GM10266 (cell line): Measurements from ENCODE around the gene FIGNL2.
"Not testable (repeated sequence)": the region's sequence is repeated elsewhere in the genome, so short reads cannot be mapped to it uniquely, and the experiment has no call there.

Source experiments
- DNase-seq: peaks from one replicate; pipeline ENCODE4 v3.0.0; 2012; ENCODE audit errors: extremely low spot score
- CTCF ChIP-seq: IDR thresholded peaks from 2 replicates; pipeline ENCODE4 v1.5.1; 2012; ENCODE audit warnings: mild to moderate bottlenecking, low read depth; ENCODE audit not compliant: control insufficient read depth, insufficient read depth; ENCODE audit errors: missing control alignments

Gene FIGNL2

GRCh38 chr12:51838036-51838435 lies 10.5 kb downstream of the FIGNL2 start:
- TF ChIP-seq CTCF: no peak
- no peak for DNase-seq

- no peak for TF ChIP-seq CTCF
- DNase-seq: no peak
These were observed 11.2 kb downstream of the FIGNL2 start for GRCh38 chr12:51837286-51837685.

GRCh38 chr12:51836827-51837173 lies 11.7 kb downstream of the FIGNL2 start:
- no peak for TF ChIP-seq CTCF
- DNase-seq: no peak

- no peak for TF ChIP-seq CTCF
- no peak for DNase-seq
These were observed 12.3 kb downstream of the FIGNL2 start for GRCh38 chr12:51836041-51836826.

- no peak for DNase-seq
- TF ChIP-seq CTCF: no peak
These were observed 14.1 kb downstream of the FIGNL2 start for GRCh38 chr12:51834411-51834810.

- DNase-seq: no peak
- no peak for TF ChIP-seq CTCF
These were observed 14.9 kb downstream of the FIGNL2 start for GRCh38 chr12:51833448-51834227.

- no peak for TF ChIP-seq CTCF
- DNase-seq: no peak
These were observed 16.0 kb downstream of the FIGNL2 start for GRCh38 chr12:51832354-51833107.

GRCh38 chr12:51831817-51832216 lies 16.7 kb downstream of the FIGNL2 start:
- DNase-seq: not testable (repeated sequence)
